OCI-M2 (cell line): ENCODE data around the gene ZNF214.
"Not testable (repeated sequence)": the region's sequence is repeated elsewhere in the genome, so short reads cannot be mapped to it uniquely, and the experiment has no call there.

Experiments used
- DNase-seq: peaks from one replicate; lab custom pipeline; 2025; ENCODE audit not compliant: unreplicated experiment; lab: John Stamatoyannopoulos, UW

ZNF214 gene

GRCh38 chr11:6991227-6991626, 28.9 kb downstream of the ZNF214 start:
- no peak for DNase-seq

GRCh38 chr11:6988506-6988905, 31.6 kb downstream of the ZNF214 start:
- no peak for DNase-seq

- DNase-seq = no peak
Measured at GRCh38 chr11:6986487-6986886, 33.7 kb downstream of the ZNF214 start.

GRCh38 chr11:6979365-6979764, 40.8 kb downstream of the ZNF214 start:
- DNase-seq = no peak

- not testable (repeated sequence) for DNase-seq
Measured at GRCh38 chr11:6969854-6970253, 50.3 kb downstream of the ZNF214 start.

- no peak for DNase-seq
Measured at GRCh38 chr11:6968816-6969215, 51.3 kb downstream of the ZNF214 start.

- DNase-seq = no peak
Measured at GRCh38 chr11:6962673-6963072, 57.5 kb downstream of the ZNF214 start.

GRCh38 chr11:6962141-6962540, 58.0 kb downstream of the ZNF214 start:
- DNase-seq = no peak

GRCh38 chr11:6954248-6954647, 65.9 kb downstream of the ZNF214 start:
- DNase-seq = not testable (repeated sequence)
